IPS-NIHi7 (cell line): ENCODE results near the gene LRRC19.
A peak's percentile ranks its signal among the peaks of the same experiment; 100 is the strongest.

ENCODE experiments used
- DNase-seq: peaks from one replicate; pipeline ENCODE4 v3.0.0; 2012; ENCODE audit warnings: mixed read lengths; ENCODE audit errors: extremely low spot score

LRRC19 gene, protein sequence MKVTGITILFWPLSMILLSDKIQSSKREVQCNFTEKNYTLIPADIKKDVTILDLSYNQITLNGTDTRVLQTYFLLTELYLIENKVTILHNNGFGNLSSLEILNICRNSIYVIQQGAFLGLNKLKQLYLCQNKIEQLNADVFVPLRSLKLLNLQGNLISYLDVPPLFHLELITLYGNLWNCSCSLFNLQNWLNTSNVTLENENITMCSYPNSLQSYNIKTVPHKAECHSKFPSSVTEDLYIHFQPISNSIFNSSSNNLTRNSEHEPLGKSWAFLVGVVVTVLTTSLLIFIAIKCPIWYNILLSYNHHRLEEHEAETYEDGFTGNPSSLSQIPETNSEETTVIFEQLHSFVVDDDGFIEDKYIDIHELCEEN

DNA sequence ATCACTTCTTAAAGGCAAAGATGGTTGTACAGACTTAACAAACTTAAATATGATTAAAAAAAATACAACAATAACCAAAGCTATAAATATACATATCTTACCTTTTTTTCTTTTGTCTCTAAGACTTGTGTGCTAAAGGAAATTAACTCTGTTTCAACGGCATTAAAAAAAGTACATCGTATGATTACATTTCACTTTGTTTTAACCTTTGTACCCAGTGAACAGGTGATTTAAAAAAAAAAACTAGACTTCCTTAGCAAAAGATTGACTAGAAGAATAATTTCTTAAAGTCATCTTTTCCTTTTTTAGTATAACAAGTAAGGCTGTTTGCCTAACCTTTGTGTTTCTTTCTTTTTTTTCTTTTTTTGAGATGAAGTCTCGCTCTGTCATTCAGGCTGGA, at the start of gene LRRC19:
Gene LRRC19, minus strand, starts transcription at position 182 of the 400 bp plus-strand sequence. CDS start 5,978 bp downstream, outside the sequence.
- no peak for DNase-seq

DNA sequence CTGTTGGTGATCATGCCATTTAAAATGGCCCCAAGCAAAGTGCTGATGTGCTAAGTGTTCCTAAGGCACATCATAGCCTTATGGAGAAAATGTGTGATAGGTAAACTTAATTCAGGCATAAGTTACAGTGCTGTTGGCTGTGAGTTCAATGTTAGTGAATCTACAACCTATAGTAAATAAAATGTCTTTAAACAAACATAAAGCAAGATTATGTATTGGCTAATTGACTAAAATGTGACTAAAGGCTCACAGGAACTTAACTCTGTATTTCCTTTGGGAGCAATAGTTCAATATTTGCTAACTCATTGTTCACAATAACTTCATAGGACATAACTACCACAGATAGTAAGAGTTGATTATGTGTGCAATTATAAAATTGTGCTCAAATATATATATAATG, 49.4 kb upstream of the LRRC19 start:
- no peak for DNase-seq

DNA sequence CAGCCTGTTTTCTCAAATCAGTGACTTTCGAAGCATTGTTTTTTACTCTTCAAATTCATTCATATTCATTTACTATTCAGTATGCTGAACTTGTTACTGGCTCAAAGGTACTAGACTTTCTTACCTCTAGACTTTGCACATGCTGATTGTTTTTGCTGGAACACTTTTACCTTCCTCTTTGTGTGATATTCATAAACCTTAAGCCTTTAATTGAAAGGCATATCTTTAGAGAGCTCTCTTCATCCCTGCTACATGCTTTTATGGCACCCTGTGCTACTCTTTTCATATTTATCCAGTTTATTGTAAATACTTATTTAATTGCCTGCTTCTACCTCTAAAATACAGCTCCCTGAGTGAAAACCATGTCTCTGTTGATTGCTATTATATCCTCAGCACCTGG, 48.7 kb upstream of the LRRC19 start:
- DNase-seq, result no peak

DNA sequence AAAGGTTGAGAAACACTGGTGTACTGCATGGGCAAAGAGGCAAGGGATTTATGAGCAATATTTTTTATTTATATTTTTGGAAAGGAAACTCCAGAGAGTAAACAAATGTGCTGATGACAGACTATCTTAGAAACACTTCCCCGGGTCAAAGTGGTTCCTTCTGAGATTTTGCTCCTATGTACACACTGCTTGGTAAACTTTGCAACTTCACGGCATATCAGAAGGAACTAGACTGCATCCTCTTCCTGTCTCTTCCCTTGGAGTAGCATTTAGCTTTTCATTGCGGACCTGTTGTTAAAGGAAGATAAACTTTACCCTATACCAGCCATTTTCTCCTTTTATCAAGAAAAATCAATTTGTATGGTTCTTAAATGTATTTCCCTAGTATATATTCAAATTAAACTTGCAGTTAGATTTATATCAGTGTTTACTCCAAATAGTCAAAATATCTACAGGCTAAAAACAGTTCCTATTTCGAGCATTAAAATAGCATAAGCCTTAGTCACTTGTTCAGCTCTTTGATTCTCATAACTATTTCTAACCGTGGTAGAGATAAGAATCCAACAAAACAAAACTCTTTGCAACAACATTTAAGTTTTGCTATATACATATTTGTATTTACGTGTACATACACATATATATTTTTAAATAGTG, 48.0 kb upstream of the LRRC19 start:
- DNase-seq, result no peak

DNA sequence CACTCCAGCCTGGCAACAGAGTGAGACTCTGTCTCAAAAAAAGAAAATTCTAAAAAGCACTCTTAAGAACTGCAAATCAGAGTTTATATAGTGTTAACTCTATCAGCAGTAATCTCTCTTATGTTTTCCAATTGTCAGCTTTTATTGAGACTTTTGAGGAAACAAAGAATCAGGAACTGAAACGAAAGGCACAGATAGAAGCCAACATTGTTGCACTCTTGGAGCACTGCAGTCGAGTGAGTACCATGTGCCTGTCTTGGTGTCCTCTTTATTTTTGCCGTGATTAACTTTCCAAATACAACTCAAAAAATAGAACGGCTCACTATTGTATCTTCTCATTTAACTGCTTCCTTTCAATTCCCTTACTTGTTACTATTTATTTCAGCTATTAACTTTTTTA, 41.7 kb upstream of the LRRC19 start:
- no peak for DNase-seq

DNA sequence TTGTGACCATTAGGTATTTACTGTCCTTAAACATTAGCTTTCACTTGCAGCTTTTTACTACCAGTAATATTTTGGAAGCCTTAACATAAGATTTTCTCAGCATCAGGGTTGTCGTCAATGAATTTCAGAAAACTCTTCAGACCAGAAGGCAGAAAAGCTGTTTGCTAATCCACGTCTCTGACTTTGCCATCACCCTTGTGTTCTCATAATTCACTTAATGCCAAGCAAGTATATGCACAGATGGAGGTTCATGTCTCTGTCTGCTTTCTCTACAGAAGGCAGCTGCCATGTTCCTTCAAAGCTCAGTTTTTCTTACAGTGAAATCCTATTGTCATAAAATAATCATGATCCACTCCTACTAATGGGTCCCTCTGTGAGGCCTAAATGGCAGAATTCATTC, 37.7 kb upstream of the LRRC19 start:
- no peak for DNase-seq

DNA sequence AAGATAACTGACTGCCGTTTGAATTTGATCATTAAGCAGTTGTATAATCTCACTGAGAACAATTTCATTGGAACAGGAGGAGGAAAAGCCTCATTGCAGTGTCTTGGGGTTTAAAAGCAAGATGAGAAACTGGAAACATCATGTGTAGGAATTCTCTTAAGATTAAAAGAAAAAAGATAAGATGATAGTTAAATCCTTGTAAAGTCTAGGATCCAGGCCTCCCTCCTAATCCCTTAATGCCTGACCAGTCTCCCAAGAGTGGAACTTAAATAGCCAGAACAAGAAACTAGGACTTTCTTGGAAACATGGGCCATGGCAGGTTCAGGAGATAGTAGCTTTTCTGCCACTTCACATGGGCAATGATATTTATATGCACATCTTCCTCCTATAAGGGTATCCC, 37.0 kb upstream of the LRRC19 start:
- DNase-seq, result no peak

DNA sequence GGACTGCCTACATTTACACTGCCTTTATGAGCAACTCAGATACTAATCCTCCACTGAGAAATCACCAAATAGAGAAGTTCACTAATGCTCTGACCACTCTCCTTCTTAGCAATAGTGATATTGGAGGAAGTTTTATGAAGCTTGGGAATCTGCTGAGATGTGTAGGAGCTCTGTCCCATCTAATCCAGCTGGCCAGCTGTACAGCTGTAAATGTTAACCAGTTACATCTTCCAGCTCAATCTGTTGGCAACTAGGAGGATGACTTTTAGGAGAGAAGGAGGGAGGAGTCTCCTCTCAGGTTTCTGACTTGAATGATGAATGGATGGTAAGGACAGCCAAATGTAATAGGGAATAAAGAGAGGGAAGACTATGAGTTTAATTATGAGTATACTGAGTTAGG, 36.3 kb upstream of the LRRC19 start:
- no peak for DNase-seq

DNA sequence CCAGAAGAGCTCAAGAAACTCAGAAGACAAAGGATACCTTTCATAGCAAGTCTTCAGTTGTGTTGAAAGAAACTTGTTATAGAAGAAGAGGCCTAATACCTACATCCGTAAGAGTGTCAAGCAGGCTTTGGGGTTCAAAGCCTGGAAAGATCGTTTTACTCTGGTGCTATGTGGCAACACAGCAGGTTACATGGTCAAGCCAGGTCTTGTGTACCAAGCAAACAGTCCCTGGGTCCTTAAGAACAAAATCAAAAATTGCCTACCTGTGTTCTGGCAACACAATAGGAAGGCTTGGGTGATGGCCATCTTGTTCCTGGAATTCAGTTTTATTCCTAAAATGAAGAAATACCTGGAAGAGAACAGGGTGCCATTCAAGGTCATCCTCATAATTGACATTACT, 32.0 kb upstream of the LRRC19 start:
- no peak for DNase-seq

DNA sequence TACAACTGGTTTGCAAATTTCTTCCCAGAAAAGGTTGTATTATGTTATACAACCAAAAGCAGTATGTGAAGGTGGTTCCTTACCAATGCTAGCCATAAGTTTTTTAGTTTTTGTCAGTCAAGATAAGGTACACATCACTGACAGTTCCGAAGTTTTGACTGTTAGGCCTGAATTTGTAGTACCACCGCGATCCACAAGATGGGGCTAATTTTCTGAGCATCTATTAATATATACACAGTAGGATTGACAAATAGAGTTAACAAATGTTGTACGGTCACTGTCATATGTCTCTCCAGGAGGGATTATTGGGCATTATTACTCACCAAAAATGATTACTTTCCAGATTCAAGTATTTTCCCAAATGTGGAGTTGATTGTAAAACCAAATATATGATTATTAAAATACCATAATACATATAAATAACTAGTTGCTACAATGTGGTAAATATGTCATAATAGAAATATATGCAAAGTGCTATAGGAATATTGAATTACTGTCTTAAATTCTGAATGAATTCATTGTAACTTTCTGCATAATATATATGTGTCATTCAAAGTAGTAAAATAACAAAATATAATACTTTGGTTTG, 28.4 kb upstream of the LRRC19 start:
- DNase-seq, result peak; percentile 49

DNA sequence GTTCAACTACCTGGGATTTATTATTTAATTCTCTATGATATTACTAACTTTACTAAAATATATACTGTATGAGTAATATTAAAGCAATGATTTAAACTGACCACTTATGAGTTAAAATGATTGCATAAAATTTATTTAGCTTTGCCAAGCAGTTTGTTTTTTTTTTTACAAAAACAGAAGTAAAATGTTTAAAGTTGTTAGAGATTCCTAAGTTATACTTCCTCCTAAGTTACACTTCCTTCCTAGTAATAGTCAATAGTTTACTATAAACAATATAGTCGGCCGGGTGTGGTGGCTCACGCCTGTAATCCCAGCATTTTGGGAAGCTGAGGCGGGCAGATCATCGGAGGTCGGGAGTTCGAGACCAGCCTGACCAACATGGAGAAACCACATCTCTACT, 23.7 kb upstream of the LRRC19 start:
- no peak for DNase-seq

DNA sequence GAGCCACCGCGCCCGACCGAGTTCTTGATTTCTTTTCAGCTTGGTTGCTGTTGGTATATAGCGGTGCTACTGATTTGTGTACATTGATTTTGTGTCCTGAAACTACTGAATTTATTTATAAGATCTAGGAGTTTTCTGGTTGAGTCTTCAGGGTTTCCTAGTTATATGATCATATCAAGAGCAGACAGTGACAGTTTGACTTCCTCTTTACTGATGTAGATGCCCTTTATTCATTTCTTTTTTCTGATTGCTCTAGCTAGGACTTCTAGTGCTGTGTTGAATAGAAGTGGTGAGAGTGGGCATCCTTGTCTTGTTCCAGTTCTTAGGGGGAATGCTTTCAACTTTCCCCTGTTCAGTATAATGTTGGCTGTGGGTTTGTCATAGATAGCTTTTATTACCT, 17.4 kb upstream of the LRRC19 start:
- DNase-seq, result no peak

DNA sequence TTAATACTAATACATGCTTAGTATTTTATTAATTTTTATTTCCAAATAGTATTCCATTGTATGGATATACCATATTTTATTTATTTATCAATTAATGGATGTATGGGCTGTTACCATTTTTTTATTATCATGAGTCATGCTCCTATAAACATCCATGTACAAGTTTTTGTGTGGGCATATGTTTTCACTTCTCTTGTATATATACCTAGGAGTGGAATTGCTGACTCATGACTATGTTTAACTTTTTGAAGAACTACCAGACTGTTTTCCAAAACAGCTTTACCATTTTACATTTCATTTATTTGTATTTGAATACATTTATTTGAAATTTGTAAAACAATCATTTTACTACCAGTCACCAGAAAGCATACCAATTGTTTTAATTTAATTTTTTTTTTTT, 14.1 kb upstream of the LRRC19 start:
- no peak for DNase-seq

DNA sequence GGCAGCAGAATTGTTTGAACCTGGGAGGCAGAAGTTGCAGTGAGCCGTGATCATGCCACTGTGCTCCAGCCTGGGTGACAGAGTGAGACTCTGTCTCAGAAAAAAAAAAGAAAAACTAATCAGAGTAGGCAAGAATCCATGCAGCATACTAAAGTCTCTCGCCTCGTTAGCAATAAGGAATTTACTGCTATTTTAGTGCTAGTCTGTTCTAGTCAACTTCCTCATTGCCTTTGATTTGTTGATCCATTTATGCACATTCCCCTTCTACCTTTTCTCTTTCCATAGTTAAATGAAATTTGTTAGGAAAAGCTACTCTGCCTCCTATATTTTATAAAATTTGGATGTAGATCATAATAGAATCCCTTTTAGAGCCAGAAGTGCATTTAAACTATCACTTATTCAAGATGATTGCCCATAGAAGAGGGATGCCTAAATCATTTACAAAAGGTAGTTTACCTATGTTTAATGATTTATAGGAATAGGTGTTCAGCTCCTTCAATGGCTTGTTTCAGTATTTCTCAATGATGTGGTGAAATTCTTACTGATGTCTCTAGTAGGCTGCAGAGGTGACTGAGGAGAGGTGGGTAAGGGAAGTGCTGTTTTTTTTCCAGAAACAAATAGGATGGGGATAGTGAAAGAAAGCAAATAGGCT, 1.9 kb downstream of the LRRC19 start:
- DNase-seq, result no peak

DNA sequence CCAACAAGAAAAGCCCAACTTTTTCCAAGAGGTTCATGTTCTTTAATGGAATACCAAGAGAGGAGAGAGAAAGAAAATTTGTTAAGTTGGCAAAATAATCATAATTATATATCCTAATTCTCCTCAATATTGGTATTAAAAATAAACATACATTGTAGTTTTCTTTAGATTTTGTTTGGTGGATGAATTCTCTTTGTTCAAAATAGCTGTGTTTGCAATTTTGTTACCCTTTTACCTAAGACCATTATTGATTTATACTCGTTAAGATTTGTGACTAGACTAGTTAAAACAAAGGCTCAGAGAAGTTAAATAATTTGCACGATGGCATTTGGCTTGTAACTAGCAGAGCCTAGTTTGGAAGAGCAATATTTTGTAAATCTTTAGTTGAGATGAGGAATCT, 9.7 kb downstream of the LRRC19 start:
- DNase-seq, result no peak

DNA sequence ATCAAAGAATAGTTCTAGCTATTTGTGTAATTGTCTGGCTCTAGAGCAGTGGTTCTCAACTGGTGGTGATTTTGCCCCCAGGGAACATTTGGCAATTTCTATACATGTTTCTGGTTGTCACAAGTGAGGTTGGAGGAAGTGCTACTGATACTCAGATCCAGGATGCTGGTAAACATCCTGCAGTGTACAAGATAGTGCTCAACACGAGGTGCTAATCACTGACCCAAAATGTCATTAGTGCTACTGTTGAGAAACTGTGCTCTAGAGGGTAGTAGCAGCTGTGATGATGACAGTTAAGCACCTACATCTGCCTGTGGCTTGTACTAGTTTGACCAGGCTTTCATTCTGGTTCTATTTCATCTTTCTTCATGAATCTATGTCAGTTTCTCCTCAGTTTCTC, 22.1 kb downstream of the LRRC19 start:
- no peak for DNase-seq

DNA sequence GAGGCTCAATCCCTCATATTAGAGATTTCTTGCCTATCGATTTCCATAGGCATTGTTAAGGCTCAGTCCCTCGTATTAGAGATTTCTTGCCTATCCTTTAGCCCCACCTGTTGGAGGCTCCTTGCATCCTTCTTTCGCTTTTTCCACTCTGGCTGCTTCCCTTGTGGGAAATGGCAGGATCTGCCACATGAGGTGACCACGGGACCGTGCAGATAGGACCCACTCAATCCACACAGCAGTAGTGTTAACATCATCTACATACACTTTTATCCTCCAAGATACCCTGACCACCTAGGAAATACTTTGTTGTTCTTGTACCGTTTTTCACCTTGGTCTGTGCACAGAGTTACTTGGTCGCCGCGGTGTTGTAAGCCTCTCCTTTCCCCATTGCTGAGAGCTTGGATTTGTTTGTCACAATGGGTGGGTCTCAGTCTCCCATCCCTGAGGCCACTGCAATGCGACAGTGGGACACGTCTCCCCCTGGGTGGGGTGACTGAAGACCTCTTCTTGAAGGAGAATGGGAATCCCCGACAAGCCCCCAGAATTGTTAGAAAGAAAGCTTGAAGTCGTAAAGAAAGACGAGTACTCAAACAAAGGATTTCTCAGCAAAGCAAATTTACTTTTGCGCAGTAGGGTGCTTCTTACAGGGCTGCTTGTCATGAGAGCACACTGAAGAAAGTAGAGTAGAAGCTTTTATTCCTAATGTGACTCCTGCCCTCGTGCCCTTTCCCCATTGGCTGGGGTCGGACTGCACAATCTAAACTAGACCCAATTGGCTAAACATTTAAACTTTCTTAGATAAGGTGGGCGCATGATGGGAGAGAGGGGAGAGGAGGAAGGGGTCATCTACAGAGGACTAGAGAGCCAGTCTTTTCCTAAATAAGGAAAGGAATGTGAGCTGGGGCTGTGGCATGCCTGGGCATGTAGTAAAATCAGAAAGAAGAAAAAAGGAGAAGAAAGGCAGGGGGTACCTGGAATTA, 29.5 kb downstream of the LRRC19 start:
- peak; percentile 42 for DNase-seq

DNA sequence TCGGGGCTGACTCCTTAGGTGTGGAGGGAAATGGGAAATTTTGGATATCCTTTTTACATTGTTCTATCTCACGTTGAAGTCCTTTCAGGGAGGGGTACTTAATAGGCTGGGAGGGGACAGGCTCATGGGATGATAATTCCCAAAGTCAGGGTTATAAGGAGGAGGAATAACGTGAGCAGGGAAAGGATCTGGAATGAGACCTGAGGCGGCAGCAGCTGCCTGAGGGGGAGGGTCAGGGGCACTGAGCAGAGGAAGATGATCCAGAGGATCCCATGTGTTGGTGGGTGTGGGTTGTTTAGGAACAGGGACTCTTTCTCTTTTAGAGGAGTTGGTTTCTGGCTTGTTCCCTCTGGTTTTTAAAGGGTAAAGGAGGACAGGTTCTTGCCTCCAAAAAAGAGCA, 30.5 kb downstream of the LRRC19 start:
- peak; percentile 43 for DNase-seq

DNA sequence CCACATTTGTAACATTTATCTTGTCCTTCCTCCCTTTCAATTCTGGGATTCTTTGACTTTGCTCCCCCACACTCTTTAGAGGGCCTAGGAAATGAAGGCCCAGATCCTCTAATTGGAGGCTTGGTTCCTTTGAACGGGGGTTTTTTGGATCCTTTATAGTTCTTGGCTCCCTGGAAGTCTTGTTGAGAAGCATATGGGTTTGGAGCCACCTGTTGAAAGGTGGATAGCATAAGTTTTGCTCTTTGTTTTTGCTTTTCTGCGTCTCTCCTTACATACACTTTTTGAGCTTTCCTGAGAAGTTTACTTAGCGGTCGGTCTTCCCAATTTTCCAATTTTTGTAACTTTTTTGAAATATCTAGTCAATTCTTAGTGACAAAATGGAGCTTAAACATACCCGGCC, 31.5 kb downstream of the LRRC19 start:
- DNase-seq, result no peak

DNA sequence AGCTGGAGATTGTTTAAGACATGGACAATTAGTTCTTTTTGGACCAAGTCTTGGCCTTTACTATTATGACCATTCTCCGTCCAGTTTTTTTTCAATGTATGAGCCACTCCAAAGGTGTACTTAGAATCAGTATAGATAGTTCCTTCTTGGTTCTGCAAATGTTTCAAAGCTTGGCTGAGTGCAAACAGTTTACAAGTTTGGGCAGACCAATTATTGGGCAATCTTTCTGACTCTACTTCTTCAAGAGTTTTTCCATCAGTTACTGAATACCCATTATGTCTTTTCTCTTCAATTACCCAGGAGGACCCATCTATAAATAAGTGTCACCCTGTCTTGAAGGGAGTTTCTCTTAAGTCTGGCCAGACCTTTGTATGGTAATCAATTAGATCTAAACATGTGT, 33.8 kb downstream of the LRRC19 start:
- no peak for DNase-seq

DNA sequence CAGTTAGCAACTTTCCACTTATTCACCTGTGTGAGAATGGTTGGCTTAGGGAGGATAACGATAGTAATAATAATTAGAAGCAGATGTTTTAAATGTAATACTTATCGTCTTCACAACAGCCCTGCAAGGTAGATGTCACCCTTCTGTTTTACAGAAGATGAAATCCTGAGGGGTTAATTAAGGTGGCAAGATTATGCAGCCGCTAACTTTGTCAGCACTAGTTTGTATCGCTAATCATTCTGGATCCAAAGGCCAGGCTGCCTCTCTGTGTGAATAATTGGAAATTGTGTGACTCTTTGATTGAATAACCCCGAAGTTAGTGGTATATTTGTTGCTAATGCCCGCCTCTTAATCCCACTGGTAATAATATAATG, 48.6 kb downstream of the LRRC19 start:
- DNase-seq, result no peak
